ENCODE measurements around the gene ANKRD13B. TPM values are rescaled to one million over a fixed set of nuclear protein-coding genes. Genes with fewer than 3 reads are reported as not detected.

The ANKRD13B gene
- total RNA-seq, 1 donor from 2014 or later: 2.8 TPM

- peaks cover 11% of the 10 kb centered on the region for H3K4me1 Mint-ChIP-seq
- H3K36me3 Mint-ChIP-seq: peaks cover 4% of the 10 kb centered on the region
- H3K4me3 ChIP-seq: no peak overlapping the region
- H3K9me3 ChIP-seq (ENCODE audit: low read depth): no peaks in the 10 kb centered on the region
- peaks cover 12% of the 10 kb centered on the region for H3F3A ChIP-seq (ENCODE audit: low read depth)
- H4K20me1 ChIP-seq (ENCODE audit: low read depth): peaks cover 59% of the 10 kb centered on the region
- TF ChIP-seq EZH2phosphoT487 (IDR thresholded peaks at IDR 0.05): no peak
- TF ChIP-seq EZH2 (IDR thresholded peaks at IDR 0.05): no peak
- no peak for TF ChIP-seq CTCF (IDR thresholded peaks at IDR 0.05)
- H3K27ac ChIP-seq: no peak overlapping the region
- no peaks in the 10 kb centered on the region for H3K36me3 ChIP-seq
- no peak overlapping the region for H3K4me2 ChIP-seq
- peaks cover 5% of the 10 kb centered on the region for H3K27me3 Mint-ChIP-seq (ENCODE audit: insufficient read depth, low read depth)
- no peaks in the 10 kb centered on the region for H3K27me3 ChIP-seq
- no peak overlapping the region for H2AFZ ChIP-seq (replicated peaks)
- H3K4me3 Mint-ChIP-seq: no peak overlapping the region
- H3K4me1 ChIP-seq: peaks cover 9% of the 10 kb centered on the region
- no peaks in the 10 kb centered on the region for H3K79me2 ChIP-seq (ENCODE audit: low read depth)
- H3K9ac ChIP-seq: no peak overlapping the region
- H3K27ac Mint-ChIP-seq: no peak overlapping the region
- DNase-seq (ENCODE audit: low spot score): no peak
- no peaks in the 10 kb centered on the region for H3K9me3 Mint-ChIP-seq
Observed at GRCh38 chr17:29576214-29577000, 16.5 kb upstream of the ANKRD13B start.

- no peak overlapping the region for H3K4me3 Mint-ChIP-seq
- H3K27me3 Mint-ChIP-seq (ENCODE audit: insufficient read depth, low read depth): peaks cover 5% of the 10 kb centered on the region
- no peaks in the 10 kb centered on the region for H3K9me3 Mint-ChIP-seq
- Histone ChIP-seq H3K4me3 (no peak overlapping the region), H2AFZ (replicated peaks) (no peak overlapping the region), H3K4me2 (no peak overlapping the region), H3K4me1 (peaks cover 9% of the 10 kb centered on the region), H3K27me3 (no peaks in the 10 kb centered on the region), H3K9ac (no peak overlapping the region), H4K20me1 (ENCODE audit: low read depth) (peaks cover 56% of the 10 kb centered on the region), H3K27ac (no peak overlapping the region), H3K79me2 (ENCODE audit: low read depth) (no peaks in the 10 kb centered on the region), H3K9me3 (ENCODE audit: low read depth) (no peaks in the 10 kb centered on the region), H3K36me3 (no peaks in the 10 kb centered on the region), H3F3A (ENCODE audit: low read depth) (peaks cover 12% of the 10 kb centered on the region)
- no peak for DNase-seq (ENCODE audit: low spot score)
- H3K4me1 Mint-ChIP-seq: peaks cover 11% of the 10 kb centered on the region
- H3K27ac Mint-ChIP-seq: no peak overlapping the region
- H3K36me3 Mint-ChIP-seq: peaks cover 4% of the 10 kb centered on the region
- TF ChIP-seq CTCF (IDR thresholded peaks at IDR 0.05) (no peak), EZH2 (IDR thresholded peaks at IDR 0.05) (no peak), EZH2phosphoT487 (IDR thresholded peaks at IDR 0.05) (no peak)
Observed at GRCh38 chr17:29577001-29577370, 15.9 kb upstream of the ANKRD13B start.

GRCh38 chr17:29577385-29578211, 15.3 kb upstream of the ANKRD13B start:
- H3K27ac ChIP-seq: no peak overlapping the region
- H3K9me3 ChIP-seq (ENCODE audit: low read depth): no peaks in the 10 kb centered on the region
- Mint-ChIP-seq H3K4me3 (no peak overlapping the region), H3K27me3 (ENCODE audit: insufficient read depth, low read depth) (peaks cover 5% of the 10 kb centered on the region), H3K4me1 (peaks cover 15% of the 10 kb centered on the region), H3K27ac (no peak overlapping the region), H3K9me3 (no peaks in the 10 kb centered on the region), H3K36me3 (peaks cover 4% of the 10 kb centered on the region)
- no peak overlapping the region for H3K4me2 ChIP-seq
- H3F3A ChIP-seq (ENCODE audit: low read depth): peaks cover 12% of the 10 kb centered on the region
- H3K36me3 ChIP-seq: no peaks in the 10 kb centered on the region
- H3K4me3 ChIP-seq: no peak overlapping the region
- no peak for DNase-seq (ENCODE audit: low spot score)
- no peaks in the 10 kb centered on the region for H3K27me3 ChIP-seq
- no peak overlapping the region for H3K9ac ChIP-seq
- H2AFZ ChIP-seq (replicated peaks): no peak overlapping the region
- H3K79me2 ChIP-seq (ENCODE audit: low read depth): no peaks in the 10 kb centered on the region
- H3K4me1 ChIP-seq: peaks cover 5% of the 10 kb centered on the region
- TF ChIP-seq CTCF (IDR thresholded peaks at IDR 0.05) (no peak), EZH2 (IDR thresholded peaks at IDR 0.05) (no peak), EZH2phosphoT487 (IDR thresholded peaks at IDR 0.05) (no peak)
- peaks cover 55% of the 10 kb centered on the region for H4K20me1 ChIP-seq (ENCODE audit: low read depth)
